ENCODE results near the gene CD59. TPM values are rescaled to one million over a fixed set of nuclear protein-coding genes. Genes with fewer than 3 reads are reported as not detected.
"Not testable (repeated sequence)": the region's sequence is repeated elsewhere in the genome, so short reads cannot be mapped to it uniquely, and the experiment has no call there.

Gene CD59
- polyA plus RNA-seq, 1 donor = 98.6 TPM

GRCh38 chr11:33742249-33742851 lies 6.1 kb upstream of the CD59 start:
- no peak for DNase-seq

GRCh38 chr11:33741806-33742205 lies 5.6 kb upstream of the CD59 start:
- no peak for DNase-seq

GRCh38 chr11:33737362-33737821 lies 1.2 kb upstream of the CD59 start:
- DNase-seq = peak; percentile 21

GRCh38 chr11:33735271-33736147 lies 714 bp downstream of the CD59 start:
- DNase-seq = no peak

- DNase-seq = peak; percentile 62
Observed at GRCh38 chr11:33734441-33735270, 1.6 kb downstream of the CD59 start.

- peak; percentile 18 for DNase-seq
Observed at GRCh38 chr11:33733980-33734379, 2.2 kb downstream of the CD59 start.

- DNase-seq = no peak
Observed at GRCh38 chr11:33731723-33732531, 4.3 kb downstream of the CD59 start.

GRCh38 chr11:33730716-33731115 lies 5.5 kb downstream of the CD59 start:
- no peak for DNase-seq

- not testable (repeated sequence) for DNase-seq
Observed at GRCh38 chr11:33729072-33729664, 7.1 kb downstream of the CD59 start.

- DNase-seq = not testable (repeated sequence)
Observed at GRCh38 chr11:33727539-33727938, 8.7 kb downstream of the CD59 start.

GRCh38 chr11:33725496-33725895 lies 10.7 kb downstream of the CD59 start:
- no peak for DNase-seq

GRCh38 chr11:33724644-33725035 lies 11.6 kb downstream of the CD59 start:
- no peak for DNase-seq

GRCh38 chr11:33723238-33723881 lies 12.9 kb downstream of the CD59 start:
- DNase-seq = no peak

GRCh38 chr11:33722590-33723234 lies 13.5 kb downstream of the CD59 start:
- no peak for DNase-seq

GRCh38 chr11:33721984-33722383 lies 14.2 kb downstream of the CD59 start:
- DNase-seq = no peak

- no peak for DNase-seq
Observed at GRCh38 chr11:33721426-33721825, 14.8 kb downstream of the CD59 start.

- no peak for DNase-seq
Observed at GRCh38 chr11:33719587-33719986, 16.6 kb downstream of the CD59 start.

- DNase-seq = no peak
Observed at GRCh38 chr11:33718440-33718839, 17.8 kb downstream of the CD59 start.

GRCh38 chr11:33716243-33716642 lies 20.0 kb downstream of the CD59 start:
- no peak for DNase-seq

GRCh38 chr11:33713856-33714398 lies 22.3 kb downstream of the CD59 start:
- DNase-seq = no peak

All from hindlimb muscle (tissue), 1 donor.